ENCODE measurements around the gene DUSP22.
"Not testable (repeated sequence)": the region's sequence is repeated elsewhere in the genome, so short reads cannot be mapped to it uniquely, and the experiment has no call there.

The DUSP22 gene

DNA sequence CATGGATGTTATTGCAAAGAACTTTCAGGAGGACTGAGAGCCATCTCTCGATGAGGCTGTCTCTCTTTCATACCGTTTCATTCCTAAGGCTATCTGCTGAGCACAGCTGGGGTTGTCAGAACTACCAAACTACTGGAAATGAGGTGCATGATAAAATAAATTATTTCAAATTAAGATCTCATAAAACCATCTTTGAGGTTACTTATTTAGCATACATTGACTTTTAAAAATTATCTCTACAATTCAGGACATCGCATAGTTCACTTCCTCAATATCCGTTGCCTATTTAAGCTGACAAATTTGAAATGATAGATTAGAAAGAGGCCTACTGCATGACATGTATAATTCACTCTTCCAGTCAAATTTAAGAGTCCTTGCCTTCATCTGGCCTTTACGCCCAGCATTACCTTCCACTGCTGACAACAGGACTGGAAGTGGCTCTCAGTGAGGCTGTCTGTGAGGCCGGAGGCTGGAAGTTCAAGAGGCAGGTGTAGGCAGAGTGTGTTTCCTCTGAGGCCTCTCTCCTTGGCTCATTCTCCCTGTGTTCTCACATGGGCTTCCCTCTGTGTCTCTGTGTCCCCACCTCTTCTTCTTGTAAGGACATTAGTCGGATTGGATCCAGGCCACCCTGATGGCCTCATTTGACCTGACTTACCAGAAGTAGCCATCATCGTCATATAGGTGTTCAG is 12.8 kb upstream of the DUSP22 start:
- DNase-seq (ENCODE audit: low read depth in 2 of 2): no peak

DNA sequence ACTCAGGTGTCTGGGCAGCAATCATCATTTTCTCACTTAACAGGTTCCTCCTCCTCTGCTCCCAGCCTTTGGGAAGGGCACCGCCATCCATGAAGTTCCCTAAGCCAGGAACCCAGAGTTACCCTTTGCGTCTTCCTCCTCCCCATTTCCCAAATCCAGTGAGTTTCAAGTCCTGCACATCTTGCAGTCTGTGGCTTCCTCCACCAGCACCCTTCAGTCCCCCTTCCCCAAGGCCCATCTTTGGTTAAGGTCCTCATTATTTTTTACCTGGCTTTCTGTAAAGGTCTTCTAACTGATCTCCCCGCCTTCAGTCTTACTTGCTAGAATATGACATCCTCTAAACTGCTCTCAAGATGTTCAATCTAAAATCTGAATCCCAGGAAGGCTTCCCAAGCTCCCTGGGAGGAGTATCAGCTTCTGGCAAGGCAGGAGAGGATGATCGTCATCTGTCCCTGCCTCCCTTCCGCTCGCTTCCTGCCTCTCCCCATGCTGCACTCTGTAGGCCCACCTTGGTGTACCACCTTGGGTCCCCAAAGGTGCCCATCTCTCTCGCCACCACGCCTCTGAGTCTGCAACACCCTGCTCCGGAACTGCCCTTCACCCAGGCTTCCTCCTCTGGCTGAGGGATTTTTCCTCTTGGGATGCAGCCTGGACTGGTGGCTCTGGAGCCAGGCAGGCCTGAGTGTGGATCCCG is 11.4 kb upstream of the DUSP22 start:
- no peak for DNase-seq (ENCODE audit: low read depth in 2 of 2)

DNA sequence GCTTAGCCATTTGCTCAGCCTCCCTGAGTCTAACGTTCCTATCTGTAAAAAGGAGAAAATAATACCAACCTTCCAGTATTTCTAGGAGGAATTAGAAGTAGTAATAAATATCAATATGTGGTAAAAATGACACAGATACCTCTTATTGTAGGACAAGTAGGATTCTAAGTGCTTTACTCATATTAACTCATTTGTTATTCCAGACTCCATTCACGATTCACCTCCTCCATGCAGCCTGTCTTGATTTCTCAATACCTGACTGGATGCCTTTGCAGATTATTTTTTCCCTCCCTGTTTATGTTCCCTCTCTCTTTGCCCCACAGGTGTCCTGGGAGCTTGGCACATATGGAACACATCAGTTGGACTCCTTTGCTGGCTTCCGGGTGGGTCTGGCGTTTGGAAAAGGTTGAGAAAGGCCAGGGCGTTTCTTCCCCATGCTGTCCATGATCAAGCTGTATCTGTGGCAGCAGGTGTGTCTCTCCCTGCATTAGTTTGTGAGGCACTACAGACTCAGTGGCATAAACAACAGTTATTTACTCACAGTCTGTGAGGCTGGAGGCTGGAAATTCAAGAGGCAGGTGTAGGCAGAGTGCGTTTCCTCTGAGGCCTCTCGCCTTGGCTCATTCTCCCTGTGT is 10.7 kb upstream of the DUSP22 start:
- no peak for DNase-seq (ENCODE audit: low read depth in 2 of 2)

DNA sequence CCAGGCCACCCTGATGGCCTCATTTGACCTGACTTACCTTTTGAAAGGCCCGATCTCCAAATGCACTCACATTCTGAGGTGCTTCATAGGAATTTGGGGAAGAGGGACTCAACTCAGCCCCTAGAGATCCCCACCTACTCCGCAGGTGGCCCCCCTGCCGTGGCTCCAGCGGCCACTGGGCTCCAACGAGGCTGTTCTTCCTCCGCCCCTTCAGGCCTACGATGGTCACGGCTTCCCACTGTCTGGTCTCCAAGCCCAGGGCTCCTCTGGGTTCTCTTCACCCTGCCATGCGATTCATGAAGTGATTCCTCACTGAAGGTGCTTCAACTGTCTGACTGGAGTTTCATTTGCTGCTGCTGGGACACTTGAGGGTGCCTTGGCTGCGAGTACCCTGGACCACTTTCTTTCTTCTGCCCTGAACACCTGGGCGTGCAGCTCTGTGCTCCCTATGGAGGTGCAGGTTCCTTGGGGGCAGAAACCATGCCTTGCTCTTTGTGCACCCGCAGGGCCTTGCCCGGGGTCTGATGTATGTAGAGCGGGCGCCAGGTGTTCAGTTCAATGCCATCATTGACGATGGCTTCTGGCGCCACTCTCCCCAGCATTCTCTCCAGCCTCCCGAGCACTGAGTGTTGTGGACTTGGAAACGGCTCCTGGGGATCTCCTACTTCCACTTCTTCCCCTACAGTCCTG is 10.0 kb upstream of the DUSP22 start:
- DNase-seq (ENCODE audit: low read depth in 2 of 2): no peak

DNA sequence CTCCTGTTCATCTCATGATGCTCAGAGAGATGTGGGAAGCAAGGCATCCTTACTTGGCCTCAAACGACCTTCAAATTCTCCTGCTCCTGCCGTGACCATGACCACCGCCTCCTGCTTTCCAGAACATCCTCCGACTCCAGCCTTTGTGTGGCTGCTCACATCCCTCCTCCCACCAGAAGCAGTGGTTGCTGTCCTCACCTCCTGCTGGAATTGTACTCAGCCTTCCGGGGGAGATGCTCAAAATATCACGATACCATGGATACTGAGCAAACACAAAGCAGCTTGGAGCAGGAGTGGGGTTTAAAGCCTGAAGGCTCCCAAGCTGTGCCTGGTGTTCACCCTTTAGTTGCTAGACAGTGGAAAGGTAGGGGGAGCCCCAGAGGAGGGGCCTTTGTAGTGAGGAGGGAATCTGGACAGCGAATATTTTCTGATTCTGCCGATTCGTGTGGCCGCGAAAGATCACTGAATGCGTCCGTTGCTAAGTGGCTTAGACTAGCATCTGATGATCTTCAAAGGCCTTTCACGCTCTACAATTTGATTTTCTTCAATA is 9.3 kb upstream of the DUSP22 start:
- no peak for DNase-seq (ENCODE audit: low read depth in 2 of 2)

DNA sequence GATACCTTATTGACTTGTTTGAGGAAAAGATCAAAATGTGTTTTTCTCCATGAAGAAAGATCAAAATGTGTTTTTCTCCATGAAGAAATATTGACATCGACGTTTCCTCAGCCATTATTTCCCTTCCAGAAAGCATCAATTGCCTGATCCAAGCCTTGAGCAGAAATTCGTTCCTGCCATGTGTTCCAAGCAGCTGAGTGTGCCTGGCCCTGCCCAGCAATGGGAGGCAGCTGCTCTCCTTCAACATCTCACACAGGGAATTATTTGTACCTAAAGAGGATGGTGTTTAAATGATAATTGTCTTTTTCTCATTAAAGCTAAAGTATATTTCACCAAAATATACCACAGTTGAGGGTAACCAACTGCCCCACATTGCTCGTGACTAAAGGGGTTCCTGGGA is 7.8 kb upstream of the DUSP22 start:
- DNase-seq (ENCODE audit: low read depth in 2 of 2): no peak

DNA sequence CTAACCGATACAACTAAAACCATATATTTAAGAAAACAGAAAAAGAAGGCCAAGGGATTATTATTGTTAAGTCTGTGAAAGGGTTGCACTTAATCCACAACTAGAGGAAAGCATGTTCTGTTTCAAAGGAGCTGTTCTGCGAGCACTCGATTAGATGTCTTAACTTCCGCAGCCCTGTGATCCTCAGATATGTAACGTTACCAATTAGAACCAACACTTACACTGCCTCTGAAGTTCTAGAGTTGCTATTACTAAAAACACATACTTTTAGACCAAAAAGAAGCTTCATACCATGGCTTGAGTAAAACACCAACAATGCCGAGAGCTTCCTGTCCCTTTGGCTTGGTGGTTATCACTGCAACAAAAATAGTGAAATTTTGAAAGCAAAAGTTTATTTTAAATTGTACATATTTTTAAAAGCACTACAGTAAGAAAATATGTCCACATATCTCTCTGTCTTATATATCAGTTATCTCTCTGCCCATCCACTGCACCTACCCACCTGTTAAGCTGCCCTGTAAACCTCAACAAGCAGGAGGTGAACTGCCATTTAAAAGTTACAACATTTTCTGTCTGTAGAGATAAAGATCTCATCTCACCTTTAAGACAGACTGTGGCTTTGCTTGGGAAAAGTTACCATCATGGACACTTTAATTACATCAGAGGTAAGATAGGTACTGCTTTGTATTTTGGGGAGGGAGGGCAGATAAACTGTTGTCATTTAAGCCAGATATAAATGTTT is 7.1 kb upstream of the DUSP22 start:
- no peak for DNase-seq (ENCODE audit: low read depth in 2 of 2)

DNA sequence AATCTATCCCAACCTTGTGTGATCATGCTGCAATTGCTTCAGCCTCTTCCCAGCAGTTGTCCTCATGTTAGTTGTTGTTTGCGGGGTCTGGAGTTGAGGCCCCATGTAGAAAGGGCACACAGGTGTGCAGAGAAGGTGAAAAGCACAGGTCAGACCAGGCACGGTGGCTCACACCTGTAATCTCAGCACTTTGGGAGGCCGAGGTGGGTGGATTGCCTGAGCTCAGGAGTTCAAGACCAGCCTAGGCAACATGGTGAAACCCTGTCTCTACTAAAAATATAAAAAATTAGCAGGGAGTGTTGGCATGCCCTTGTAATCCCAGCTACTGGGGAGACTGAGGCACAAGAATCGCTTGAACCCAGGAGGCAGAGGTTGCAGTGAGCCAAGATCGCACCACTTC is 6.4 kb upstream of the DUSP22 start:
- DNase-seq (ENCODE audit: low read depth in 2 of 2): not testable (repeated sequence)

DNA sequence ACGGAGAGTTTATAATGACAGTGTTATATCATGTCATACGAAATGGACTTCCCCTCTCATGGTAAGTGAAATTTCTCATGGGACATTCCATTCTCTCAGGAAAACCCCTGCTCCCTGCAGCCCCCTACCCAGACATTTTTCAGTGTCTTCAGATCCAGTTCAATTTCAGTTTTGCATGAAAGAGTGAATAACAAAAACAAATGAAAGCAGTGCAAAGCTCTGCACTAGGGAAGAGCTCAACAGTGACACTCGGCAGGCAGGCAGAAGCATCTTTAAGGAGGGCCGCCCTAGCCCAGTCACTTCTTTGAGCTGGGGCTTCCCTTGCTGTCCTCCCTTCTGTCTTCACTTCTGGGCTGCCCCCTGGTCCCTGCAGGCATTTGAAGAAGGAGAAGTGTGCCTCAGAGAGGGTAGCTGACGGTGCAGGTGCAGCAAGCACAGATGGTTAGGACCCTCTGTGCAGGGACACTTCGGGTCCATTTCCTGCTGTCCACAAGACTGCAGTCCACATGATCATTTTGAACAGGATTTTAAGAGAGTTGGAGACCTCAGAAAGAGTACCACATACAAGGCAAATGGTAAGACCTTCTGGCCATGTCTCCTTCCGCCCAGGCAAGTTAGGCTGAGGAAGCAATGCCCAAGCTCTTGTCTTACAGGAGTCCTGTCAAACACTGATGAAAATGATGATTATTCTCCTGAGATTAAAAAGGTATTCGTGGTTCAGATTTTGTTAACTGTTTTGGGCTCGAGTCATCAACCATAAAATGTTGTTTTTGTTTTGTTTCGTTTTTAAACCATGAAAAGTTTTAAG is 5.4 kb upstream of the DUSP22 start:
- DNase-seq (ENCODE audit: low read depth in 2 of 2): no peak

DNA sequence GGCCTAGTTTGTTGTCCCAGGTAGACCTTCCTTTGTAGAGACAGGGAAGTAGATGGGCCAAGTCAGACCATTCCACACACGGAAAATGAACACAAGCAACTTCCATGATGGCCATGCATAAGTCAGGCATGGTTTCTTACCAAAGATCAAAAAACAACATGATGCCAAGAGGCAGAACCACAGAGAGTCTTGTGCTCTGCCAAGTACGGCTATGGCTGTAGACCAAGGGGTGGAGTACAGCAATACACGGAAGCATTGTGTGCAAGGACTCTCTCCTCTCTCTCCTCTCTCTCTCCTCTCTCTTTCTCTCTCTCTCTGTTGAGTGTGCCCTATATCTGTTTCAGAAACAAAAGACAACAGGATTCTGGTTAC is 4.8 kb upstream of the DUSP22 start:
- DNase-seq (ENCODE audit: low read depth in 2 of 2): no peak

DNA sequence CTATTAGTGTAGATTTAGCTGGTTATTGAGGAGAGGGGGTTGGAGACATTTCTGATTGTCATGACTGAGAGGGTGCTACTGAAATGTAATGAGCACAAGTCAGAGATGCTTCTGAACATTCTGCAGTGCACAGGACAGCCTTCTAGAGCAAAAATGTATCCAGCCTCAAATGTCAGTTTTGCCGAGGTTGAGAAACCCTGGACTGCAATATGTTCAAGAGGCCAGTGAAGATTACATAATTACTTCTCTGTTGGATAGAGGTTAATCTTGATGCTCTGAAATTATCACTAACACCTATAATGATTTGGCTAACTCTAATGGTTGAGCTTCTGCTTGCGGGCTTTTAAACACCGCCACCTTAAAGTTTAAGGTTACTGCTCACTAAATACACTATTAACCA is 3.4 kb upstream of the DUSP22 start:
- DNase-seq (ENCODE audit: low read depth in 2 of 2): no peak

DNA sequence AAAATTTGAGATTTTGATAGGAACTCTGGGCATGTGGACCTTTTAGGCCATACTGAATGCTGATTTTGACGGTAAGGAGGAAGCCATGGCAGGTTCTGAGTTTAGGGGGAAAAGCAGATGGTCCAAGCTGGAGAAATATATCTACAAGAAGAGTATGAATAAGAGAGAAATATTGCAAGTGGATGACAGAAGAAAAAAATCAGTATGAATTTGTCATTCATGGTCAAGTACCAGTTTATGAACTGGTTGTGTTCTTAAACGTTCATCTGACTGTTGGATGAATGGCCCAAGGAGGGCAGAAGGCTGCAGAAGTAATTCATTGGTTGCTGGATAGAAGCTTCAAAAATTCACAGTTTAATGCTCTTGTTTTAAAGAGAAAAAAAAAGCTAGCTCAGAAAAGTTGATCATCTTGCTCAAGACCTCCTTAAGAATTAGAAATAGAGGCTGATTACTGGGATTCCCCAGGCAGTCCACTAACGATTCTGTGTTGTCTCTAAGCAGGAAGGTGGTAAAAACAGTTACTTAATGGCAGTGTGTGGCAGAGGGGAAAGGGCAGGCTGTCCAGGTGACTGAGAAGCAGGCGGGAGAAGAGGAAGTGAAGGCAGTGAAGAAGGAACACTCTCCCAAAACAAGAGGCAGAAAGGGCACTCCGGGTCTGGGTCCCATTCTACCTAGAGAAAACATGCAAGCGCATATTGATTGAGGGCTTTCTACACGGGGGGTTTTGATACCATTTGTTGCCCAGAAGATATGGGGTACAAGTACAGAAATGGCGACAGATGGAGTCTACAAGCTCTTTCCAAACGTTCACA is 2.0 kb upstream of the DUSP22 start:
- no peak for DNase-seq (ENCODE audit: low read depth in 2 of 2)

DNA sequence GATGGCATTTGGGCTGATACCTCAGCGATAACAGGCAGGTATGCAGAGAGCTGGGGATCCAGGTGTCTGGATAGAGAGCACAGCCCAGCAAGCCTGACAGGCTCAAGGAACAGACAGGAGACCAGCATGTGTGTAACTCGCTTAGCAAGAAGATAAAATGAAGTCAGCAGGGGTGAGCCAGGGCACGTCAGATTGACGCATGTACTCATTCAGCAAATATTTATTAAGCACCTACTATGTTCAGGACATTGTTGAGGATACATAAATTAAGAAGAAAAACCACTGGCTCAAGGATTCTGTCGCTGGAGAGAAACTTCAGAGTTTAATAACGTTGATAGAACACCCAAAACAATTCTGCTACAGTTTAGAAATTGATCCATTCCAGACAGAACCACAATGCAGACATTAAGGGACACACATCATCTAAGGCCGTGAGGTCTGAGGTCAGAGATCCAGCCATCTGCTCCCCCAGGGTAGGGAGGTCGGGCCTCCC is 1.0 kb upstream of the DUSP22 start:
- DNase-seq (ENCODE audit: low read depth in 2 of 2): no peak

DNA sequence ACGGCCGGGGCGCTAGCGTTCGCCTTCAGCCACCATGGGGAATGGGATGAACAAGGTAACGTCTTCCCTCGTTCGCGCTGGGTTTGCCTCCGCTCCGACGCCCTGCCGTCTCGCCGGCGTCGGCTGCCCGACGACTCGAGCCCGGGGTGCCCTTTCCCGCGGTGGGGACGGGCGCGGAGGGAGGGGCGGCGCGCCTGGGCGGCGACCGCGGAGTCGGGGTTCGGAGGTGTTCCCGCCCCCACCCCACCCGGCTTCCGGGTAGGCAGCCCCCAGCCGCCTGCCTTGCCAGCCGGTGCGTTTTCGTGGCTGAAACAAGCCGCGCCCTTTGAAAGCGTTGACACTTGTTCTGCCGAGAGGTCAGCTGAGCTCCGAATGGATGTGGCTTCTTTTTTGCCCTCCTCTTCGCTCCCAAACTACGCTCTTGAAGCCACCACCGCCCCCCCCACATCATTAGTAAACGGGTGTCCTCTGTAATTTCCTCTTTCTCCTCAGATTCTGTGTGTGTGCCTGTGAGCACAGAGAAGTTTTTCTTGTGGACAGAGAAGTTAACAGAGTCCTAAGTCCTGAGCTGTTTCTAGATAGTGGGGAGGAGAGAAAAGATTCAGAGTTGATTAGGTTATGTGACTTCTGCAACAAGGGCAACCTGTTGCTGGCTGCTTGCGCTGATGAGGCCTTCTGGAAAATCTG is 362 bp downstream of the DUSP22 start:
- peak; percentile 76 for DNase-seq (ENCODE audit: low read depth in 2 of 2)

DNA sequence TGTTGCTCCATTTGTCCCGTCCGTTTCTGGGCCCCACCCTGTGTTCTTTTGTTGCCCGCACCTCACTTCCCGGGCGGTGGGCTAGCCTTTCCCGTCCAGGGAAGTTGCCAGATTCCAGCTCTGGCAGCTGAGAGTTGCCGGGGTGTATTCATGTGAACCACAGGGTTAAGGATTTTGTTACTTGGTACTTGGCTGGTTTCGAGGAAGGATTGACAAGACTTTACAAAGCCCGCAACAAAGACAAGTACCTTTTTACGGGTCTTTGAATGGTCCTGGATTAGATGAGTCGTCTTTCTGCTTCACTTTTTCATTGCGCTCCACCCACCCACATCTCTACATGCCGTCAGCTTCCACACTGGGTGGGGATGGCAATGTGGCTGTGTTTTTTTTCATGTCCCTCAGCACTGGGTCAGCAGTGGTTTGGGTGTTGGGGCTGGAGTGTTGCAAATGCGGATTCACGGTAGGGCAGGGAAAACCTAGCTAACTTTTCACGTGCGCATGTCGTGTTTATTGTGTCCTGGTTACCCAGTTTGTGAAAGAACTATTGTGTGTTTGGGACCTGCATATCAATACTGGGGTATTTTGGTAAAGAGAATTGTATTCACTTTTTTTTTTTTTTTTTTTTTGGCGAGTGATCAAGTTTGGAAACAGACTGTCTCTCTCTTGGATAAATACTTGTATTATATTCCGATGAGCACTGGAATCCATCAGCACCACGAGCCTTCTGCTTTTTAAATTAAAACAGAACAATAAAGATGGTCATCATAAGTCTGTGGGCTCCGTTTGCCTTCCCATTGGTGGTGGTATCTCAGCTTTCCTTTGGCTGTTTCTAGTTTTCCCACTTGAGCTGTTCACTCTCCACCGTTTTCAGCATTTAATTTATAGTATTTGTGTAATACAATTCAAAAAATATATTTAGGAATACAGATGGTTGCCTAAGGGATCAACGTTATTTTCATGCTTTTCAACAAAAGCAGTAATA is 1.2 kb downstream of the DUSP22 start:
- DNase-seq (ENCODE audit: low read depth in 2 of 2): peak in 1 of 2 donors; percentile 44

DNA sequence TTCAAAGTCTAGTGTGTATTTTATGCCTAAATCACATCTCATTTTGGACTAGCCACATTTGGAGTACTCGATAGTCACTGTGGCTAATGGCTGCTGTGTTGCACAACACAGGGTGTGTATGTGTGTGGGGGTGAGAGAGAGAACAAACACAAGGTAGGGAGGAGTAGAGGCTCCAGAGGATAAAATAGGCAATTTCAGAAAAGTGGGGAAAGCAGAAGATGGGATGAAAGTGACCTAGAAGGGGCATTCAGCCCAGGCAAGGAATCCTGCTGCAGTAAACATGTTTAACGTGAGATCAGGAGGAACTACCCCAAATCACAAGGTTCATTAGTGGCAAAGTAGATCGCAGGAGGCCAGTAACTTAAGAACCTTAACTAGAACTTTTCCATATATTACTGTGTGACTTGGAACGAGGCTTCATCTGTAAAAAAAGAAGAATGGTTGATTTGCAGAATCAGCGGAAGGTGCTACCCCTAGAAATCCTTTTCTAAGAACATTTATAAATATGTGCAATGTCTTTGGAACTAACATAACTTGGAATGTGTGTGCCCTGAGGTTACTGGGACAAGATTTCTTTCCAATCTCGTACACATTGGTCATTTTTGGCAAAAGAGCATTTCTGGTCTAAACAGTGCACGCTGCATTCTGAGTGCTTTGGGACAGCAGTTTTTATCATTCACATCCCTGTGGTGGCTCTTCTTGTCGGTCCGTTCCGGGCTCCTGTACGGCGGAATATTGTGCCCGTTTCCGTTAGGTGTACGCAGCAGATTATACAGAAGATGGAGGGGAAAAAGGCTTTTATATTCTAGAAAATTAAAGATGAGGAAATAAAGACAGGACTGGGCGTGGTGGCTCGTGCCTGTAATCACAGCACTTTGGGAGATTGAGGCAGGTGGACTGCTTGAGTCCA is 2.6 kb downstream of the DUSP22 start:
- DNase-seq (ENCODE audit: low read depth in 2 of 2): no peak

Data from activated CD8-positive, alpha-beta memory T cell treated with anti-CD3 and anti-CD28 coated beads for 4 hours (primary cell).